IMR-90 (cell line): ENCODE measurements around the gene FOXP4. TPM values are rescaled to one million over a fixed set of nuclear protein-coding genes. Genes with fewer than 3 reads are reported as not detected.

ENCODE experiments used
- ATAC-seq: fragments of 200-7000 bp; cut with Tn5 transposase; 2 replicates; pipeline ENCODE4 v1.9.1; 2020; ENCODE audit warnings: low read depth, mild to moderate bottlenecking, moderate library complexity
- BruUV-seq: library from RNA; stranded (reverse); fragments of 400-500 nt; replicated peaks from 2 replicates; lab custom pipeline; 2021; lab: Mats Ljungman, UMichigan
- CTCF ChIA-PET: fragments of 300-600 bp; formaldehyde crosslinking; extraction: SDS; loops from one replicate; lab custom pipeline; 2021; ENCODE audit warnings: antibody characterized with exemption; lab: Yijun Ruan, JAX
- POLR2A ChIA-PET: fragments of 300-600 bp; sonication (Branson Sonifier 250); formaldehyde crosslinking; loops from one replicate; lab custom pipeline; 2022; ENCODE audit warnings: antibody characterized with exemption; ENCODE audit not compliant: unreplicated experiment; lab: Charles Lee
- DNase-seq: peaks from one replicate; pipeline ENCODE4 v3.0.0; 2013
- H2AFZ ChIP-seq: replicated peaks from 2 replicates; pipeline ENCODE3; 2013; ENCODE audit warnings: low read length, mild to moderate bottlenecking; ENCODE audit not compliant: poor library complexity
- H2AK5ac ChIP-seq: 2 replicates; pipeline ENCODE4 v1.6.1; 2013; ENCODE audit warnings: low read depth, low read length, inconsistent platforms
- H2AK9ac ChIP-seq: replicated peaks from 2 replicates; pipeline ENCODE3; 2013; ENCODE audit warnings: mild to moderate bottlenecking, low read depth, low read length, moderate library complexity; ENCODE audit not compliant: poor library complexity
- H2BK120ac ChIP-seq: 2 replicates; pipeline ENCODE4 v1.6.1; 2013; ENCODE audit warnings: low read depth, low read length, inconsistent platforms
- H2BK15ac ChIP-seq: 3 replicates; pipeline ENCODE4 v1.6.1; 2013; ENCODE audit warnings: low read depth, low read length, inconsistent platforms
- H2BK20ac ChIP-seq: 2 replicates; pipeline ENCODE4 v1.6.1; 2013; ENCODE audit warnings: low read depth, mild to moderate bottlenecking, inconsistent platforms, low read length, moderate library complexity
- H2BK5ac ChIP-seq: 2 replicates; pipeline ENCODE4 v1.6.1; 2013; ENCODE audit warnings: mild to moderate bottlenecking, low read depth, low read length, inconsistent platforms; ENCODE audit not compliant: poor library complexity, severe bottlenecking
- H3K14ac ChIP-seq: replicated peaks from 2 replicates; pipeline ENCODE4 v1.6.1; 2013; ENCODE audit warnings: low read depth, low read length, inconsistent platforms
- H3K18ac ChIP-seq: 2 replicates; pipeline ENCODE4 v1.6.1; 2013; ENCODE audit warnings: low read depth, low read length, control low read depth
- H3K23ac ChIP-seq: 2 replicates; pipeline ENCODE4 v1.6.1; 2013; ENCODE audit warnings: low read depth, low read length, inconsistent platforms
- H3K27ac ChIP-seq: 2 replicates; pipeline ENCODE4 v1.5.1; 2013; ENCODE audit warnings: mild to moderate bottlenecking, control low read depth, low read length; ENCODE audit not compliant: insufficient read depth
- H3K27me3 ChIP-seq: 2 replicates; pipeline ENCODE4 v1.6.1; 2013; ENCODE audit warnings: low read length; ENCODE audit not compliant: control insufficient read depth, insufficient read depth
- H3K36me3 ChIP-seq: 2 replicates; pipeline ENCODE4 v1.6.1; 2013; ENCODE audit warnings: low read length, mixed read lengths; ENCODE audit not compliant: control insufficient read depth, insufficient read depth
- H3K4ac ChIP-seq: 2 replicates; pipeline ENCODE4 v1.6.1; 2013; ENCODE audit warnings: low read depth, low read length, inconsistent platforms
- H3K4me1 ChIP-seq: 2 replicates; pipeline ENCODE4 v1.6.1; 2013; ENCODE audit warnings: low read length, mixed read lengths; ENCODE audit not compliant: control insufficient read depth, insufficient read depth
- H3K4me2 ChIP-seq: 2 replicates; pipeline ENCODE4 v1.6.1; 2013; ENCODE audit warnings: low read depth, mild to moderate bottlenecking, control low read depth, low read length, moderate library complexity
- H3K4me3 ChIP-seq: 2 replicates; pipeline ENCODE4 v1.5.1; 2013; ENCODE audit warnings: low read depth, mild to moderate bottlenecking, control low read depth, low read length, moderate library complexity; ENCODE audit not compliant: insufficient read depth
- H3K56ac ChIP-seq: 2 replicates; pipeline ENCODE4 v1.6.1; 2013; ENCODE audit warnings: low read length, inconsistent platforms; ENCODE audit not compliant: insufficient read depth; ENCODE audit errors: extremely low read depth
- H3K79me1 ChIP-seq, 2 experiments: 2 replicates each; pipeline ENCODE4 v1.6.1; 2013; ENCODE audit warnings: low read length in 2 of 2, inconsistent platforms in 1 of 2, low read depth in 1 of 2
- H3K9ac ChIP-seq: 2 replicates; pipeline ENCODE4 v1.6.1; 2013; ENCODE audit warnings: low read depth, low read length, control low read depth
- H3K9me1 ChIP-seq: 2 replicates; pipeline ENCODE4 v1.6.1; 2013; ENCODE audit warnings: low read length, inconsistent platforms; ENCODE audit not compliant: insufficient read depth
- H3K9me3 ChIP-seq: 2 replicates; pipeline ENCODE4 v1.6.1; 2013; ENCODE audit warnings: low read length; ENCODE audit not compliant: control insufficient read depth, insufficient read depth
- H4K20me1 ChIP-seq: 2 replicates; pipeline ENCODE4 v1.6.1; 2013; ENCODE audit warnings: low read length, inconsistent platforms; ENCODE audit not compliant: insufficient read depth
- H4K5ac ChIP-seq: 2 replicates; pipeline ENCODE4 v1.6.1; 2013; ENCODE audit warnings: mild to moderate bottlenecking, low read depth, low read length, control low read depth
- H4K8ac ChIP-seq, 2 experiments: 2 replicates each; pipeline ENCODE4 v1.6.1; 2013; ENCODE audit warnings: low read depth in 2 of 2, low read length in 2 of 2, control low read depth in 1 of 2, inconsistent platforms in 1 of 2
- H4K91ac ChIP-seq: 2 replicates; pipeline ENCODE4 v1.6.1; 2013; ENCODE audit warnings: low read depth, low read length, inconsistent platforms; ENCODE audit not compliant: insufficient read depth
- BHLHE40 ChIP-seq: fragments of 150-350 bp; IDR thresholded peaks from 2 replicates; pipeline ENCODE4 v1.6.1; 2016; ENCODE audit warnings: mild to moderate bottlenecking, low read depth, low read length
- FOS ChIP-seq: fragments of 150-350 bp; IDR thresholded peaks from 2 replicates; pipeline ENCODE4 v1.6.1; 2016; ENCODE audit warnings: low read depth, low read length
- MAFK ChIP-seq: IDR thresholded peaks from 2 replicates; pipeline ENCODE4 v1.6.1; 2012; ENCODE audit warnings: low read depth, low read length, improper control_type of control experiment
- POLR2A ChIP-seq: IDR thresholded peaks from 2 replicates; pipeline ENCODE4 v1.6.1; 2012; ENCODE audit warnings: mild to moderate bottlenecking, low read depth, low read length
- RAD21 ChIP-seq: IDR thresholded peaks from 2 replicates; pipeline ENCODE4 v1.6.1; 2012; ENCODE audit warnings: low read length, improper control_type of control experiment
- WGBS, 2 experiments: methylation state at CpG; one replicate each; pipeline versions ENCODE4 v1.1.5 to v1.1.7; 2013; ENCODE audit warnings: missing lambda C conversion rate in 2 of 2; ENCODE audit not compliant: insufficient read length in 1 of 2; ENCODE audit errors: extremely low coverage in 2 of 2; 5-methylcytosine and 5-hydroxymethylcytosine counted together
- dilution Hi-C: fragments of 300-500 bp; cut with HindIII; formaldehyde crosslinking; loops from one replicate; pipeline ENCODE4 v1.14.3; 2018; ENCODE audit warnings: low sequenced_read_pairs; ENCODE audit not compliant: unreplicated experiment
- in situ Hi-C: fragments of 300-500 bp; cut with MboI; formaldehyde crosslinking; loops from 3 replicates; pipeline ENCODE4 v1.14.3; 2019; ENCODE audit warnings: low sequenced_read_pairs, inconsistent platforms, mixed read lengths
- intact Hi-C: fragments of 100-400 bp; cut with micrococcal nuclease; formaldehyde crosslinking; loops from 2 replicates; pipeline ENCODE4 v1.10.0; 2022
- polyA plus RNA-seq, 3 experiments: library from polyadenylated mRNA; depleted of rRNA; stranded (reverse); fragments of >200 nt; gene quantifications; 2 replicates each; pipeline ENCODE4 v1.2.3, GENCODE V29; 2012; ENCODE audit warnings: low replicate concordance in 1 of 3
- total RNA-seq: library from RNA; depleted of rRNA; stranded (reverse); fragments of >200 nt; gene quantifications from 2 replicates; pipeline ENCODE4 v1.2.3, GENCODE V29; 2012
- TF ChIP-seq, protein P1 (sequence below): fragments of 150-350 bp; IDR thresholded peaks from 2 replicates; pipeline ENCODE4 v1.6.1; 2017; ENCODE audit warnings: mild to moderate bottlenecking, antibody characterized with exemption, low read length, low read depth
- TF ChIP-seq, protein P2 (sequence below): conservative IDR thresholded peaks from 2 replicates; pipeline ENCODE4 v1.5.1; 2012; ENCODE audit warnings: mild to moderate bottlenecking, low read depth, low read length, improper control_type of control experiment

Gene FOXP4
- total and polyA plus RNA-seq, 2 of the 4 experiments (the other 2 are of a cell fraction): 0.72 to 9.5 TPM

DNA sequence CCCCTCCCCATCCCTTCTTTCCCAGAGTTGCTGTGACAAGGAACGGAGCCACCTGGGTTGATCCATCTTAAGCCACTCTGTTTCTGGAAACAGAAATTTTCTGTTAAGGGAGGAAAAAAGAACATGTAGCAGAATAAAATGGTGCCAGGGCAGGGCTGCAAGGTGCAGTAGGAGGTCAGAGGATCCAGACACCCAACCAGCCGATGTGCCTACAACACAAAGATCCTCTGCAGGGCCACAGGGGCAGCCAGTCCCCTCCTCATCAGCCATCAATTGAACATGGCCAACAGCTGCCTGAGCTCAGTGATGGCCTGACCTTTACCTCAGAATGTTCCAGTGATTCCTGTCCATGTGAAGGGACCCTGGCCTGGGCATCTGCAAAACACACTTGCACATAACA is 103.9 kb downstream of the FOXP4 start:
- Histone ChIP-seq H2BK5ac (no peak overlapping the region), H2AK9ac (no peak overlapping the region), H3K14ac (no peak overlapping the region), H3K79me1 (no peaks in the 10 kb centered on the region), H3K4me2 (no peak overlapping the region), H3K36me3 (no peaks in the 10 kb centered on the region), H3K27me3 (peaks cover 54% of the 10 kb centered on the region), H2AFZ (no peak overlapping the region), H3K56ac (no peak overlapping the region), H2BK15ac (no peak overlapping the region), H3K4me1 (no peaks in the 10 kb centered on the region), H3K4me3 (no peak overlapping the region), H4K8ac (no peak overlapping the region), H3K23ac (no peak overlapping the region), H3K18ac (no peak overlapping the region), H3K27ac (no peak overlapping the region), H2AK5ac (no peak overlapping the region), H4K91ac (no peak overlapping the region), H3K9me3 (no peaks in the 10 kb centered on the region), H2BK20ac (no peak overlapping the region), H4K20me1 (no peaks in the 10 kb centered on the region), H3K4ac (no peak overlapping the region), H4K5ac (no peak overlapping the region), H2BK120ac (no peak overlapping the region), H3K9ac (no peak overlapping the region), H3K9me1 (no peaks in the 10 kb centered on the region)
- in situ Hi-C loops (no loop called here), dilution Hi-C loops (no loop called here), intact Hi-C loops (no loop called here)
- WGBS, 2 experiments: no CpG with 5 or more reads among the region's 2 CpGs
- CTCF ChIA-PET: no interaction called here
- ATAC-seq (no peak), DNase-seq (no peak)
- BruUV-seq: no TSS peak
- POLR2A ChIA-PET: no interaction called here
- no peak for TF ChIP-seq RAD21
- TF ChIP-seq POLR2A: no peak
- no peak for TF ChIP-seq MAFK
- TF ChIP-seq, protein P1, sequence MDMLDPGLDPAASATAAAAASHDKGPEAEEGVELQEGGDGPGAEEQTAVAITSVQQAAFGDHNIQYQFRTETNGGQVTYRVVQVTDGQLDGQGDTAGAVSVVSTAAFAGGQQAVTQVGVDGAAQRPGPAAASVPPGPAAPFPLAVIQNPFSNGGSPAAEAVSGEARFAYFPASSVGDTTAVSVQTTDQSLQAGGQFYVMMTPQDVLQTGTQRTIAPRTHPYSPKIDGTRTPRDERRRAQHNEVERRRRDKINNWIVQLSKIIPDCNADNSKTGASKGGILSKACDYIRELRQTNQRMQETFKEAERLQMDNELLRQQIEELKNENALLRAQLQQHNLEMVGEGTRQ: no peak
- TF ChIP-seq, protein P2, sequence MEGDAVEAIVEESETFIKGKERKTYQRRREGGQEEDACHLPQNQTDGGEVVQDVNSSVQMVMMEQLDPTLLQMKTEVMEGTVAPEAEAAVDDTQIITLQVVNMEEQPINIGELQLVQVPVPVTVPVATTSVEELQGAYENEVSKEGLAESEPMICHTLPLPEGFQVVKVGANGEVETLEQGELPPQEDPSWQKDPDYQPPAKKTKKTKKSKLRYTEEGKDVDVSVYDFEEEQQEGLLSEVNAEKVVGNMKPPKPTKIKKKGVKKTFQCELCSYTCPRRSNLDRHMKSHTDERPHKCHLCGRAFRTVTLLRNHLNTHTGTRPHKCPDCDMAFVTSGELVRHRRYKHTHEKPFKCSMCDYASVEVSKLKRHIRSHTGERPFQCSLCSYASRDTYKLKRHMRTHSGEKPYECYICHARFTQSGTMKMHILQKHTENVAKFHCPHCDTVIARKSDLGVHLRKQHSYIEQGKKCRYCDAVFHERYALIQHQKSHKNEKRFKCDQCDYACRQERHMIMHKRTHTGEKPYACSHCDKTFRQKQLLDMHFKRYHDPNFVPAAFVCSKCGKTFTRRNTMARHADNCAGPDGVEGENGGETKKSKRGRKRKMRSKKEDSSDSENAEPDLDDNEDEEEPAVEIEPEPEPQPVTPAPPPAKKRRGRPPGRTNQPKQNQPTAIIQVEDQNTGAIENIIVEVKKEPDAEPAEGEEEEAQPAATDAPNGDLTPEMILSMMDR: no peak
- no peak for TF ChIP-seq BHLHE40
- TF ChIP-seq FOS: no peak
